H1 (cell line): ENCODE measurements around the gene RPP25. TPM values are rescaled to one million over a fixed set of nuclear protein-coding genes. Genes with fewer than 3 reads are reported as not detected.

Experiments
- CTCF ChIA-PET: fragments of 300-600 bp; sonication (Branson Sonifier 250); formaldehyde crosslinking; loops from one replicate; lab custom pipeline; 2021; ENCODE audit not compliant: partially characterized antibody; lab: Charles Lee
- POLR2A ChIA-PET: fragments of 300-600 bp; sonication (Branson Sonifier 250); formaldehyde crosslinking; loops from one replicate; lab custom pipeline; 2021; ENCODE audit warnings: inconsistent platforms; ENCODE audit not compliant: partially characterized antibody; lab: Charles Lee
- DNase-seq, 2 experiments: peaks; one replicate each; pipeline versions ENCODE4 v3.0.0 to v3.0.0-alpha.2; 2010 to 2022; ENCODE audit warnings: low spot score in 2 of 2, low read depth in 1 of 2, mixed read lengths in 1 of 2
- FAIRE-seq: peaks from 2 replicates; lab custom pipeline; 2011; peaks lifted over from hg19 to GRCh38; lab: Jason Lieb, UNC
- H2AFZ ChIP-seq: 2 replicates; pipeline ENCODE4 v1.8.1; 2012; ENCODE audit warnings: low read length, inconsistent platforms
- H2AK5ac ChIP-seq: 2 replicates; pipeline ENCODE4 v1.6.1; 2013; ENCODE audit warnings: low read depth, low read length
- H2BK120ac ChIP-seq: replicated peaks from 2 replicates; pipeline ENCODE3; 2013; ENCODE audit warnings: low read depth, low read length, inconsistent platforms
- H2BK12ac ChIP-seq: 2 replicates; pipeline ENCODE4 v1.6.1; 2013; ENCODE audit warnings: low read depth, low read length
- H2BK15ac ChIP-seq: 2 replicates; pipeline ENCODE4 v1.6.1; 2013; ENCODE audit warnings: low read length
- H2BK20ac ChIP-seq: 2 replicates; pipeline ENCODE4 v1.6.1; 2013; ENCODE audit warnings: low read length
- H2BK5ac ChIP-seq: 2 replicates; pipeline ENCODE4 v1.6.1; 2013; ENCODE audit warnings: low read depth, low read length
- H3K14ac ChIP-seq: 2 replicates; pipeline ENCODE4 v1.6.1; 2013; ENCODE audit warnings: inconsistent platforms; ENCODE audit not compliant: insufficient read length
- H3K18ac ChIP-seq: 2 replicates; pipeline ENCODE4 v1.6.1; 2013; ENCODE audit warnings: low read length; ENCODE audit errors: extremely low read depth
- H3K23ac ChIP-seq: 2 replicates; pipeline ENCODE4 v1.6.1; 2013; ENCODE audit warnings: inconsistent platforms; ENCODE audit not compliant: insufficient read length
- H3K23me2 ChIP-seq: 2 replicates; pipeline ENCODE4 v1.6.1; 2013; ENCODE audit warnings: low read depth, low read length
- H3K27ac ChIP-seq: 2 replicates; pipeline ENCODE4 v1.6.1; 2011; ENCODE audit warnings: low read depth, low read length, inconsistent platforms
- H3K27me3 ChIP-seq, 4 experiments: replicated peaks in 1 of 4; 1 replicate in 1 of 4; 2 replicates in 3 of 4; pipeline versions ENCODE4 v1.6.1 to v1.8.1; 2011 to 2013; ENCODE audit warnings: low read length in 3 of 4, mild to moderate bottlenecking in 3 of 4, inconsistent platforms in 2 of 4, mixed read lengths in 2 of 4, moderate library complexity in 1 of 4; ENCODE audit not compliant: control insufficient read depth in 3 of 4, insufficient read depth in 3 of 4; ENCODE audit errors: extremely low read depth in 1 of 4
- H3K36me3 ChIP-seq, 4 experiments: 2 replicates each; pipeline versions ENCODE4 v1.6.1 to v1.8.1; 2011 to 2013; ENCODE audit warnings: mild to moderate bottlenecking in 4 of 4, low read length in 3 of 4, moderate library complexity in 2 of 4, control low read depth in 1 of 4, inconsistent platforms in 1 of 4; ENCODE audit not compliant: insufficient read depth in 4 of 4, control insufficient read depth in 2 of 4
- H3K4ac ChIP-seq: replicated peaks from 2 replicates; pipeline ENCODE3; 2013; ENCODE audit warnings: low read length, low read depth, mixed read lengths, inconsistent platforms; ENCODE audit not compliant: insufficient read length
- H3K4me1 ChIP-seq, 4 experiments: replicated peaks in 1 of 4; 1 replicate in 1 of 4; 2 replicates in 3 of 4; pipeline versions ENCODE4 v1.6.1 to v1.8.1; 2011 to 2013; ENCODE audit warnings: low read length in 3 of 4, inconsistent platforms in 2 of 4, mixed read lengths in 1 of 4; ENCODE audit not compliant: insufficient read depth in 4 of 4, control insufficient read depth in 3 of 4
- H3K4me2 ChIP-seq, 2 experiments: 2 replicates each; pipeline versions ENCODE4 v1.6.1 to v1.8.1; 2011 to 2013; ENCODE audit warnings: low read depth in 2 of 2, low read length in 2 of 2, control low read depth in 1 of 2, inconsistent platforms in 1 of 2, mild to moderate bottlenecking in 1 of 2; ENCODE audit not compliant: insufficient read depth in 1 of 2
- H3K4me3 ChIP-seq, 4 experiments: fragments of 200-600, 300-600 bp in 1 of 4; sonication (generic), shearing (Covaris generic), sonication (Bioruptor Twin) in 1 of 4; 2 replicates each; pipeline versions ENCODE4 v1.5.1 to v1.8.1; 2011 to 2016; ENCODE audit warnings: low read length in 4 of 4, low read depth in 3 of 4, control low read depth in 2 of 4, inconsistent platforms in 2 of 4, mild to moderate bottlenecking in 2 of 4, mixed read lengths in 1 of 4, moderate library complexity in 1 of 4; ENCODE audit not compliant: insufficient read depth in 2 of 4; ENCODE audit errors: extremely low read depth in 1 of 4
- H3K56ac ChIP-seq: replicated peaks from 2 replicates; pipeline ENCODE3; 2013; ENCODE audit warnings: low read depth, mild to moderate bottlenecking, mixed read lengths, low read length, inconsistent platforms; ENCODE audit not compliant: insufficient read length
- H3K79me1 ChIP-seq: 2 replicates; pipeline ENCODE4 v1.6.1; 2013; ENCODE audit warnings: low read depth, low read length, control low read depth
- H3K79me2 ChIP-seq, 2 experiments: 2 replicates each; pipeline versions ENCODE4 v1.6.1 to v1.8.1; 2012 to 2013; ENCODE audit warnings: low read length in 2 of 2, mild to moderate bottlenecking in 2 of 2, inconsistent platforms in 1 of 2; ENCODE audit not compliant: insufficient read depth in 2 of 2, control insufficient read depth in 1 of 2
- H3K9ac ChIP-seq, 4 experiments: replicated peaks in 1 of 4; 1 replicate in 1 of 4; 2 replicates in 3 of 4; pipeline versions ENCODE4 v1.6.1 to v1.8.1; 2011 to 2013; ENCODE audit warnings: low read depth in 3 of 4, low read length in 3 of 4, control low read depth in 2 of 4, mild to moderate bottlenecking in 2 of 4, moderate library complexity in 2 of 4, inconsistent platforms in 1 of 4; ENCODE audit errors: extremely low read depth in 1 of 4
- H3K9me3 ChIP-seq, 2 experiments: 2 replicates each; pipeline versions ENCODE4 v1.6.1 to v1.8.1; 2012 to 2013; ENCODE audit warnings: mild to moderate bottlenecking in 2 of 2, moderate library complexity in 2 of 2, control low read depth in 1 of 2, inconsistent platforms in 1 of 2, low read depth in 1 of 2, low read length in 1 of 2, mixed read lengths in 1 of 2; ENCODE audit not compliant: insufficient read depth in 2 of 2
- H4K20me1 ChIP-seq, 2 experiments: replicated peaks in 1 of 2; 2 replicates each; pipeline versions ENCODE3 to v1.8.1; 2011 to 2013; ENCODE audit warnings: inconsistent platforms in 2 of 2, low read length in 2 of 2, mild to moderate bottlenecking in 1 of 2; ENCODE audit not compliant: insufficient read depth in 2 of 2, control insufficient read depth in 1 of 2
- H4K5ac ChIP-seq: 2 replicates; pipeline ENCODE4 v1.6.1; 2013; ENCODE audit warnings: low read length, low read depth, mixed read lengths, inconsistent platforms; ENCODE audit not compliant: insufficient read length
- H4K8ac ChIP-seq: 2 replicates; pipeline ENCODE4 v1.8.0; 2013; ENCODE audit warnings: mild to moderate bottlenecking, moderate library complexity, low read length, inconsistent platforms; ENCODE audit not compliant: insufficient read depth; ENCODE audit errors: extremely low read depth
- H4K91ac ChIP-seq: replicated peaks from 2 replicates; pipeline ENCODE3; 2013; ENCODE audit warnings: low read length, mixed read lengths, inconsistent platforms; ENCODE audit not compliant: insufficient read length
- ASH2L ChIP-seq: fragments of 200-600, 300-600 bp; sonication (generic); IDR thresholded peaks from one replicate; pipeline ENCODE4 v1.7.1; 2017; ENCODE audit warnings: low read length
- CREB1 ChIP-seq: IDR thresholded peaks from 2 replicates; pipeline ENCODE4 v1.6.1; 2012; ENCODE audit warnings: inconsistent platforms
- EP300 ChIP-seq, 2 experiments: IDR thresholded peaks; 1 replicate in 1 of 2; 2 replicates in 1 of 2; pipeline ENCODE4 v1.6.1; 2011 to 2012; ENCODE audit warnings: low read depth in 2 of 2, low read length in 2 of 2, mild to moderate bottlenecking in 2 of 2, borderline replicate concordance in 1 of 2, inconsistent platforms in 1 of 2, moderate library complexity in 1 of 2
- HDAC2 ChIP-seq, 2 experiments: fragments of 300-600 bp in 1 of 2; sonication (generic) in 1 of 2; IDR thresholded peaks; 2 replicates each; pipeline ENCODE4 v1.6.1; 2011 to 2012; ENCODE audit warnings: low read depth in 2 of 2, low read length in 2 of 2, mild to moderate bottlenecking in 2 of 2, moderate library complexity in 2 of 2, borderline replicate concordance in 1 of 2, inconsistent platforms in 1 of 2
- JUND ChIP-seq: IDR thresholded peaks from 2 replicates; pipeline ENCODE4 v1.6.1; 2011; ENCODE audit warnings: mild to moderate bottlenecking, improper control_type of control experiment, low read length
- KDM4A ChIP-seq: IDR thresholded peaks from one replicate; pipeline ENCODE4 v1.7.1; 2012; ENCODE audit warnings: low read depth, mild to moderate bottlenecking, moderate library complexity, low read length, inconsistent platforms; ENCODE audit not compliant: severe bottlenecking
- RAD21 ChIP-seq, 2 experiments: IDR thresholded peaks in 1 of 2; conservative IDR thresholded peaks in 1 of 2; 2 replicates each; pipeline ENCODE4 v1.6.1; 2011; ENCODE audit warnings: low read depth in 2 of 2, low read length in 2 of 2, improper control_type of control experiment in 1 of 2, inconsistent platforms in 1 of 2, mild to moderate bottlenecking in 1 of 2, moderate library complexity in 1 of 2
- RXRA ChIP-seq: IDR thresholded peaks from 2 replicates; pipeline ENCODE4 v1.6.1; 2011; ENCODE audit warnings: low read depth, mild to moderate bottlenecking, low read length, moderate library complexity; ENCODE audit not compliant: insufficient read depth
- SIX5 ChIP-seq: IDR thresholded peaks from 2 replicates; pipeline ENCODE4 v1.6.1; 2011; ENCODE audit warnings: mild to moderate bottlenecking, low read depth, low read length
- WGBS, 2 experiments: shearing (Covaris generic) in 1 of 2; methylation state at CpG; one replicate each; pipeline versions ENCODE4 v1.1.6 to v1.1.7; 2013 to 2015; ENCODE audit warnings: low lambda C conversion rate in 2 of 2, mixed read lengths in 2 of 2, inconsistent platforms in 1 of 2, low coverage in 1 of 2, missing lambda C conversion rate in 1 of 2; ENCODE audit not compliant: insufficient replicate concordance in 2 of 2, insufficient coverage in 1 of 2, insufficient read length in 1 of 2; ENCODE audit errors: extremely low coverage in 1 of 2, missing lambda C conversion rate in 1 of 2; 5-methylcytosine and 5-hydroxymethylcytosine counted together
- polyA plus RNA-seq, 7 experiments: library from polyadenylated mRNA; depleted of rRNA in 3 of 7; stranded (reverse) in 5 of 7; unstranded in 2 of 7; fragments of >200 nt in 5 of 7; fragments of 200-250 nt in 2 of 7; gene quantifications; 1 replicate in 5 of 7; 2 replicates in 1 of 7; 4 replicates in 1 of 7; pipeline versions ENCODE4 v1.2.1 to v1.2.3, GENCODE V29; 2011 to 2013; ENCODE audit warnings: missing spikeins in 2 of 7, mixed read lengths in 2 of 7
- total RNA-seq: library from RNA; stranded (reverse); fragmentation: NEBNext Ultra II Directional; extraction: Animal tissue kit (Norgen Biotek cat#: 25700); gene quantifications from 2 replicates; pipeline ENCODE4 v1.2.1, GENCODE V29; 2021
- TF ChIP-seq, protein P1 (sequence below), 3 experiments: IDR thresholded peaks; 1 replicate in 2 of 3; 2 replicates in 1 of 3; pipeline versions ENCODE4 v1.5.1 to v1.6.1; 2011; ENCODE audit warnings: low read length in 3 of 3, mild to moderate bottlenecking in 3 of 3, inconsistent platforms in 2 of 3, low read depth in 1 of 3, moderate library complexity in 1 of 3; ENCODE audit not compliant: insufficient read depth in 1 of 3; ENCODE audit errors: control extremely low read depth in 1 of 3

Gene RPP25
- total and polyA plus RNA-seq, 2 of the 8 experiments (the other 6 are each of a cell fraction or from before 2014, with no cell fraction given): 17.4 to 19.8 TPM

DNA sequence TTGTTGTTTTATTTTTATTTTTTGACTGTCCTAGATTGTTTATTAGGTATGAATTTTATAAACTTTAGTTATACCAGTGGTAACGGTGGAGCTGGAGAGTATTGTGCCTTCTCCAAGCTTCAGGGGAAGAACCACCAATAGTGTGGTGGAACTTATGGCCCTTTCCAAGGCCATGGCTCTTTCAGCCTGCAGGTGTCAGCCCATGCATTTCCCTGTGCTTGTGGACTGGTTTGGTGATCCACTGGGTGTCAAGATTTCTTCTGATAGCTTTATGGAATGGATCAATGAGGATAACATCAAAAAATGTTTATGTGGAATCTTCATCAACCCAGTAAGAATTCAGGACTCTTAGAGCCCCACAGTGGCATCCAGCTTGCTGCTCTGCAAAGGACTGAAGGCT, 19.6 kb upstream of the RPP25 start:
- no peak overlapping the region for H2BK120ac ChIP-seq
- H2AK5ac ChIP-seq: no peak overlapping the region
- FAIRE-seq (no peak), DNase-seq (no peak)
- no peak overlapping the region for H2BK15ac ChIP-seq
- peaks cover 0 to 4% (median 1%) of the 10 kb centered on the region in 4 experiments; a peak in 3 of 7 replicates for H3K4me1 ChIP-seq
- no peak overlapping the region for H3K4me2 ChIP-seq
- no peaks in the 10 kb centered on the region for H4K20me1 ChIP-seq
- H2AFZ ChIP-seq: no peak overlapping the region
- H3K9ac ChIP-seq: no peak overlapping the region
- no peak overlapping the region for H3K14ac ChIP-seq
- H3K4ac ChIP-seq: no peak overlapping the region
- H3K79me2 ChIP-seq: no peaks in the 10 kb centered on the region
- WGBS, 2 experiments: 85% methylated on average over 1 of the region's 1 CpG; no CpG with 5 or more reads in 1 of the 2 experiments
- no peak overlapping the region for H3K56ac ChIP-seq
- H2BK20ac ChIP-seq: no peak overlapping the region
- H4K5ac ChIP-seq: no peak overlapping the region
- H2BK5ac ChIP-seq: no peak overlapping the region
- ChIA-PET POLR2A (interaction anchor here (1.5 kb wide), 1 partner anchor 22 kb away, joined by 3 read pairs; no protein-coding TSS in a partner anchor), CTCF (interaction anchor here (0.7 to 1.7 kb wide), 6 partner anchors 12 to 74 kb away, joined by 3 to 6 read pairs (median 4); no protein-coding TSS in a partner anchor)
- no peaks in the 10 kb centered on the region for H3K36me3 ChIP-seq
- no peaks in the 10 kb centered on the region for H3K79me1 ChIP-seq
- H3K27ac ChIP-seq: no peak overlapping the region
- H3K4me3 ChIP-seq: no peak overlapping the region
- no peak overlapping the region for H4K8ac ChIP-seq
- H2BK12ac ChIP-seq: no peak overlapping the region
- no peak overlapping the region for H3K23ac ChIP-seq
- no peaks in the 10 kb centered on the region for H3K23me2 ChIP-seq
- H3K9me3 ChIP-seq: no peaks in the 10 kb centered on the region
- H3K18ac ChIP-seq: no peak overlapping the region
- H3K27me3 ChIP-seq: no peaks in the 10 kb centered on the region
- H4K91ac ChIP-seq: no peak overlapping the region
- TF ChIP-seq RXRA: no peak
- no peak for TF ChIP-seq JUND
- peak in 1 of 2 experiments; percentile 12; a peak in 1 of 4 replicates for TF ChIP-seq RAD21 (IDR thresholded peaks at IDR 0.05 in 1 of 2, conservative IDR thresholded peaks at IDR 0.05 in 1 of 2; ENCODE audit: low read depth in 2 of 2, low read length in 2 of 2)
- no peak for TF ChIP-seq EP300 (IDR thresholded peaks at IDR 0.05; ENCODE audit: borderline replicate concordance in 1 of 2, low read depth in 2 of 2, low read length in 2 of 2)
- no peak for TF ChIP-seq HDAC2 (IDR thresholded peaks at IDR 0.05; ENCODE audit: borderline replicate concordance in 1 of 2, low read depth in 2 of 2, low read length in 2 of 2)
- no peak for TF ChIP-seq CREB1
- TF ChIP-seq ASH2L: no peak
- TF ChIP-seq, protein P1, sequence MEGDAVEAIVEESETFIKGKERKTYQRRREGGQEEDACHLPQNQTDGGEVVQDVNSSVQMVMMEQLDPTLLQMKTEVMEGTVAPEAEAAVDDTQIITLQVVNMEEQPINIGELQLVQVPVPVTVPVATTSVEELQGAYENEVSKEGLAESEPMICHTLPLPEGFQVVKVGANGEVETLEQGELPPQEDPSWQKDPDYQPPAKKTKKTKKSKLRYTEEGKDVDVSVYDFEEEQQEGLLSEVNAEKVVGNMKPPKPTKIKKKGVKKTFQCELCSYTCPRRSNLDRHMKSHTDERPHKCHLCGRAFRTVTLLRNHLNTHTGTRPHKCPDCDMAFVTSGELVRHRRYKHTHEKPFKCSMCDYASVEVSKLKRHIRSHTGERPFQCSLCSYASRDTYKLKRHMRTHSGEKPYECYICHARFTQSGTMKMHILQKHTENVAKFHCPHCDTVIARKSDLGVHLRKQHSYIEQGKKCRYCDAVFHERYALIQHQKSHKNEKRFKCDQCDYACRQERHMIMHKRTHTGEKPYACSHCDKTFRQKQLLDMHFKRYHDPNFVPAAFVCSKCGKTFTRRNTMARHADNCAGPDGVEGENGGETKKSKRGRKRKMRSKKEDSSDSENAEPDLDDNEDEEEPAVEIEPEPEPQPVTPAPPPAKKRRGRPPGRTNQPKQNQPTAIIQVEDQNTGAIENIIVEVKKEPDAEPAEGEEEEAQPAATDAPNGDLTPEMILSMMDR (IDR thresholded peaks at IDR 0.05; ENCODE audit: control extremely low read depth in 1 of 3, insufficient read depth in 1 of 3, low read depth in 1 of 3, low read length in 3 of 3): peak in 2 of 3 experiments; percentile 10 to 17; a peak in 2 of 4 replicates
- no peak for TF ChIP-seq SIX5
- no peak for TF ChIP-seq KDM4A
